Adrenal gland (tissue), 19 donors: Measurements from ENCODE around the gene SSX3. TPM values are rescaled to one million over a fixed set of nuclear protein-coding genes. Genes with fewer than 3 reads are reported as not detected.
"Not testable (repeated sequence)": the region's sequence is repeated elsewhere in the genome, so short reads cannot be mapped to it uniquely, and the experiment has no call there.

Experiments used
- DNase-seq, 7 donors: peaks; one replicate each; pipeline ENCODE4 v3.0.0-alpha.2; 2019 to 2020
- H3K27ac ChIP-seq, 5 donors: fragments of 200-600 bp; sonication (generic) in 4 of 5; 1 replicate in 3 of 5; 2 replicates in 2 of 5; pipeline versions ENCODE4 v1.5.1 to v1.8.0; 2016 to 2020; ENCODE audit warnings: mild to moderate bottlenecking in 1 of 5
- H3K27me3 ChIP-seq: fragments of 200-600 bp; 2 replicates; pipeline ENCODE4 v1.8.0; 2021
- H3K36me3 ChIP-seq, 2 donors: fragments of 200-600 bp; replicated peaks in 1 of 2; 1 replicate in 1 of 2; 2 replicates in 1 of 2; pipeline versions ENCODE4 v1.5.1 to v1.8.0; 2018 to 2022
- H3K4me1 ChIP-seq, 2 donors: fragments of 200-600 bp; replicated peaks in 1 of 2; 1 replicate in 1 of 2; 2 replicates in 1 of 2; pipeline versions ENCODE4 v1.5.1 to v1.8.0; 2018 to 2021
- H3K4me3 ChIP-seq, 4 donors: fragments of 200-600 bp; sonication (generic) in 3 of 4; one replicate each; pipeline ENCODE4 v1.5.1; 2016 to 2018
- H3K9me3 ChIP-seq, 3 donors: fragments of 200-600 bp; sonication (generic) in 1 of 3; replicated peaks in 1 of 3; 1 replicate in 2 of 3; 2 replicates in 1 of 3; pipeline versions ENCODE4 v1.5.1 to v1.8.0; 2016 to 2021
- WGBS, 4 donors: extraction: QIAGEN DNeasy Blood & Tissue Kit in 2 of 4; methylation state at CpG; one replicate each; pipeline versions ENCODE4 v1.1.5 to v1.1.7; 2013 to 2017; 5-methylcytosine and 5-hydroxymethylcytosine counted together
- intact Hi-C, 2 donors: fragments of 100-400 bp; cut with DNase I; formaldehyde crosslinking; loops; one replicate each; pipeline versions ENCODE4 v1.14.1 to v1.15.0; 2022 to 2023
- long read RNA-seq, 10 donors: library from polyadenylated mRNA in 3 of 10; unstranded in 2 of 10; stranded (forward) in 1 of 10; transcript quantifications; one replicate each; pipeline ENCODE4 v2.0.0 and lab custom pipeline, GENCODE V29; 2021 to 2026
- polyA plus RNA-seq, 3 donors: library from polyadenylated mRNA; stranded (reverse); fragments of 200-250 nt in 2 of 3; fragments of 350-450 nt in 1 of 3; fragmentation: Illumina TruSeq in 1 of 3; extraction: RNeasy Lipid Tissue Mini Kit (QIAGEN cat#74804) in 1 of 3; gene quantifications; one replicate each; pipeline ENCODE4 v1.2.3, GENCODE V29; 2013 to 2014
- total RNA-seq, 9 donors: library from RNA; depleted of rRNA in 4 of 9; stranded (reverse); fragments of >200 nt in 4 of 9; fragments of 120-200 nt in 1 of 9; fragmentation: NEBNext Ultra II Directional in 1 of 9; extraction: Animal tissue kit (Norgen Biotek cat#: 25700) in 1 of 9; gene quantifications; one replicate each; pipeline versions ENCODE4 v1.1.0 to v1.2.4, GENCODE V29; 2013 to 2023
- donor health status: healthy with polysubstance abuse.
- donor health status: Bipolar disorder and iron deficiency.
- donor health status: DM: yes; HTN: yes; CAD: no.
- donor health status: DM: no; HTN: no; CAD: no.
- donor health status: DM: no; HTN: no; CAD: no.
- donor health status: DM: yes; HTN: yes; CAD: no.

SSX3 gene, protein sequence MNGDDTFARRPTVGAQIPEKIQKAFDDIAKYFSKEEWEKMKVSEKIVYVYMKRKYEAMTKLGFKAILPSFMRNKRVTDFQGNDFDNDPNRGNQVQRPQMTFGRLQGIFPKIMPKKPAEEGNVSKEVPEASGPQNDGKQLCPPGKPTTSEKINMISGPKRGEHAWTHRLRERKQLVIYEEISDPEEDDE
- not detected for total RNA-seq
- polyA plus RNA-seq: not detected
- long read RNA-seq, donor 1: 0 reads
- long read RNA-seq, donor 2: 0 reads
- long read RNA-seq, donor 3: 0 reads
- long read RNA-seq, donor 4: 0 reads
- long read RNA-seq, donor 5: 0 reads
- long read RNA-seq, donor 6: 0 reads
- long read RNA-seq, donor 7: 0 reads
- long read RNA-seq, donor 8: 0 reads
- long read RNA-seq, donor 9: 0 reads
- long read RNA-seq, donor 10: 0 reads

DNA sequence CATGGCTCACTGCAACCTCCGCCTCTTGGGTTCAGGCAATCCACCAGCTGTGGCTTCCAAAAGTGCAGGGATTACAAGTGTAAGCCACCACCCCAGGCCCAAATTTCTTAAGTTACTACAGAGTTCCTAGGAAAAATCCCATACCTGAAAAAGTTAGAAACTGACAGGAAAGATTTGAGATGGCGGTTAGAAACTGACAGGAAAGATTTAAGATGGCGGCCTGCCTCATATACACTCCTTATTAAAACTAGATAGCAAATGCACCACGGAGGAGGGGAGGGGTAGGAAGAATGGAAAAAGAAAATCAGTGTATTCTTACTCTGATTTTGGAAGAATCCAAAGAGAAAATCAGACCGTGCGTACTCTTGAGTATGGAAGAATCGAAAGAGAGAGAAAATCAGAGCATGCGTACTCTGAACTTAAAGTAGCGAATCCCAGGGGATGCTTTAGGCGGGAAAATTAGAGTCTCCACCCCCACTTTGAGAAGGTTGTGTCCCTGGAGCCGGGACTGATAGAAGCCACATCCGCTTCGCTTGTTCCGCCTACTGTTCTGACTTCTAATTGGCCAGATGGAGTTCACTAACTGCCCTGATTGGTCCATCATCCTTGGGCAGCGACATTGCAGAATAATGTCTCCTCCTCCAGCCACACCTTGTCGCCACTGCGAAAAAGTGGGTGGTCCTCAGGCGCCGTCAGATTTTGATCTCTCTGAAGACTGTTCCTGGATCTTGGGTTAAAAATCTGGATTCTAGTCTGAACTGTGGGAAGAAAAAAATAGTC is at the start of gene SSX3:
Gene SSX3, minus strand, starts transcription at position 389 of the 780 bp plus-strand sequence. CDS start 1,454 bp downstream, outside the sequence.
- 83 to 93% (median 87%) methylated on average over 10 to 19 of the region's 19 CpGs for WGBS, 4 donors
- H3K36me3 ChIP-seq, H3K4me3 ChIP-seq, H3K9me3 ChIP-seq, H3K27me3 ChIP-seq, DNase-seq, intact Hi-C loops, H3K27ac ChIP-seq, H3K4me1 ChIP-seq: not testable (repeated sequence)

DNA sequence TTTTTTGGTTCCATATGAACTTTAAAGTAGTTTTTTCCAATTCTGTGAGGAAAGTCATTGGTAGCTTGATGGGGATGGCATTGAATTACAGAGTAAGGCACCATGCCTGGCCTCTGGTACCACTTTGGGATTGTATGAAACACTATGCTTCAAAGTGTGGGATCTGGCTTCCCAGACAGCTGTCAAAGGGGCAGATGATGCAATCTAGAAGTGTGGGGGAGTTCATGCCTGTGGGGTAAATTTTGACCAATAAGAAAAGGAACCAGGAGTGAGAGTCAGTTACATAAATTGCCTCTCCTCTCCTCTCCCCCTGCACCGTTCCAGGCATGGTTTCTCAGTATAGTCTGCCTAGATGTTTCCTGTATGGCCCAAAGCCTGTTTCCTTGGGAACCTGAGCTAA is 41.3 kb upstream of the SSX3 start:
- H3K27ac ChIP-seq, H3K27me3 ChIP-seq, H3K4me1 ChIP-seq, DNase-seq, intact Hi-C loops, H3K9me3 ChIP-seq, H3K4me3 ChIP-seq, H3K36me3 ChIP-seq: not testable (repeated sequence)
- 33 to 40% (median 37%) methylated on average over 1 of the region's 1 CpG for WGBS, 4 donors

DNA sequence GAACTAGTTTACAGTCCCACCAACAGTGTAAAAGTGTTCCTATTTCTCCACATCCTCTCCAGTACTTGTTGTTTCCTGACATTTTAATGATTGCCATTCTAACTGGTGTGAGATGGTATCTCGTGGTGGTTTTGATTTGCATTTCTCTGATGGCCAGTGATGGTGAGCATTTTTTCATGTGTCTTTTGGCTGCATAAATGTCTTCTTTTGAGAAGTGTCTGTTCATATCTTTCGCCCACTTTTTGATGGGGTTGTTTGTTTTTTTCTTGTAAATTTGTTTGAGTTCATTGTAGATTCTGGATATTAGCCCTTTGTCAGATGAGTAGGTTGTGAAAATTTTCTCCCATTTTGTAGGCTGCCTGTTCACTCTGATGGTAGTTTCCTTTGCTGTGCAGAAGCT is 40.4 kb upstream of the SSX3 start:
- intact Hi-C loops, DNase-seq: not testable (repeated sequence)
- WGBS, 4 donors: 54 to 92% (median 68%) methylated on average over 1 to 2 of the region's 2 CpGs

DNA sequence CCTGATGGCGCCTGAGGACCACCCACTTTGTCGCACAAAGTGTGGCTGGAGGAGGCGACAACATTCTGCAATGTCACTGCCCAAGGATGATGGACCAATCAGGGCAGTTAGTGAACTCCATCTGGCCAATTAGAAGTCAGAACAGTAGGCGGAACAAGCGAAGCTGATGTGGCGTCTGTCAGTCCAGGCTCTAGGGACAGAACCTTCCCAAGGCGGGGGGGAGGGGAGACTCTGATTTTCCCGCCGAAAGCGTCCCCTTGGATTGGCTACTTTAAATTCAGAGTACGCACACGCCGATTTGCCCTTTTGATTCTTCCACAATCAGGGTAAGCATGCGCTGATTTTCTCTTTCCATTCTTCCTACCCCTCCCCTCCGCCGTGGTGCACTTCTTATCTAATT is 26.7 kb upstream of the SSX3 start, which contains the start of gene SSX4:
Gene SSX4, plus strand, starts transcription at position 301 of the 400 bp plus-strand sequence. CDS start 515 bp downstream, outside the sequence.
- H3K36me3 ChIP-seq, H3K27ac ChIP-seq, H3K4me1 ChIP-seq, H3K27me3 ChIP-seq, H3K4me3 ChIP-seq, DNase-seq, intact Hi-C loops, H3K9me3 ChIP-seq: not testable (repeated sequence)
- WGBS, 4 donors: no CpG with 5 or more reads among the region's 16 CpGs

More for the DNA sequence above, 40.4 kb upstream of the SSX3 start:
- H3K36me3 ChIP-seq, H3K27me3 ChIP-seq, H3K27ac ChIP-seq, H3K4me3 ChIP-seq, H3K4me1 ChIP-seq, H3K9me3 ChIP-seq: not testable (repeated sequence)

DNA sequence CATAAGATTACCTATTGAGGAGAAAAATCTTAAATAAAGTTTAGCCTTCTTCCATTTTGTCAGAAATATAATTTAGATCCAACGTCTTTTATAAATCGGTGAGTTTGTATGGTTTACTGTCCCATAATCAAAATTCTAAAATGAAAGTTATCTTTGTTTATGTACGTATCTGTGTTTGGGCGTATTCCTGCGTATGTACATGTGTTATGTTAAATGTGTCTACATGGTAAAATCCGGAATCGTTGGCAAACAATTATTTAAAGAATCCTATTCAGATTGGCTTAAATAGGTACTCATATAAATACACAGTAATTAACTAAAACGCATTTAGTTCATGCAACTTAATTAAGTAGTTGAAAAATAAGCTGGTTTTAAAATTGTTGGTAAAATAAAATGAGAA is 13.9 kb upstream of the SSX3 start:
- H3K36me3 ChIP-seq, DNase-seq, H3K4me1 ChIP-seq, H3K4me3 ChIP-seq, H3K27me3 ChIP-seq, intact Hi-C loops, H3K9me3 ChIP-seq, H3K27ac ChIP-seq: not testable (repeated sequence)
- no CpG with 5 or more reads among the region's 8 CpGs for WGBS, 4 donors

DNA sequence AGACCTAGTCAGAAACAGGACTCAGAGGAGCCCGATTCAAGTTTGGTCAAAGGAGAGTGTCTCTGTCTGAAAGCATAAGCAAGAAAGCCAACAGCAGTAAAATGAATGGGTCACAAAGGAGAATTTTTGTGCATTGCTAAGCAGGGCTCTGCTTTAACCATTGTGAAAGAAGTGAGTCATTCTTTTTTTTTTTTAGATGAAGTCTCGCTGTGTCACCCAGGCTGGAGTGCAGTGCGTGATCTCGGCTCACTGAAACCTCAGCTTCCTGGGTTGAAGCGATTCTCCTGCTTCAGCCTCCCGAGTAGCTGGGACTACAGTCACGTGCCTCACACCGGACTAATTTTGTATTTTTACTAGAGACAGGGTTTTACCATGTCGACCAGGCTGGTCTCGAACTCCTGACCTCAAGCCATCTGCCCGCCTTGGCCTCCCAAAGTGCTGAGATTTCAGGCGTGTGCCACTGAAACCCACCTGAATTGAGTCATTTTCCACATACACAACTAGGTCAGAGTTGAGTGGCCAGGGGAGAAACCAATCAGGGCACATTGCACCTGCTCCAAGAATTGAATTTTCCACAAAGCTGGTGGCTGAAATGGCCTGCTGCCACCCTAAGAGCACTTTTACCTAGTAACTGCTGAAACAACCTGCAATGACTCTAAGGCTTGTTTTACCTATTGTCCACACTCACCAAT is 11.4 kb upstream of the SSX3 start:
- H3K27ac ChIP-seq, DNase-seq, H3K36me3 ChIP-seq, H3K9me3 ChIP-seq, intact Hi-C loops, H3K27me3 ChIP-seq, H3K4me1 ChIP-seq, H3K4me3 ChIP-seq: not testable (repeated sequence)
- no CpG with 5 or more reads among the region's 12 CpGs for WGBS, 4 donors

DNA sequence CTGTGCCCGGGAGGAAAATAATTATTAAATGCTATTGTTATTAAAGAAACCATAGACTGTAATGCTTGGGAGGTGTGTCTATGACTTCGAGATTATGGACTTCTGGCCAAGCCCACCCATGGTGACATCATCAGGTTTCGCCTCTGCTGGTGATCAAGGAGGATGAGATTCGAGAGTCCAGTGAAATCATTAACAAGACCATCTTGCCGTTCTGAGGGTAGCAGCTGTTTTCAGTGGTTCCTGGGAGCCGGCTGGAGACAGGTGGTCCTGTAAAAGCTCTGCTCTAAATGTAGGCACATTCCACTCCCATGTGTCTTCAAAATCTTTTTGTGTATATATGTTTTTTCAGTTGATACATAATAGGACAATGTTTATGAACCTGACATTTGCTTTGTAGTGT is 2.8 kb upstream of the SSX3 start:
- H3K36me3 ChIP-seq, H3K9me3 ChIP-seq, H3K27me3 ChIP-seq, H3K4me3 ChIP-seq, H3K27ac ChIP-seq, DNase-seq, intact Hi-C loops, H3K4me1 ChIP-seq: not testable (repeated sequence)
- 67 to 88% (median 81%) methylated on average over 5 to 6 of the region's 6 CpGs for WGBS, 4 donors
